Measurements from ENCODE around the gene TWF2.
A peak's percentile ranks its signal among the peaks of the same experiment; 100 is the strongest.

DNA sequence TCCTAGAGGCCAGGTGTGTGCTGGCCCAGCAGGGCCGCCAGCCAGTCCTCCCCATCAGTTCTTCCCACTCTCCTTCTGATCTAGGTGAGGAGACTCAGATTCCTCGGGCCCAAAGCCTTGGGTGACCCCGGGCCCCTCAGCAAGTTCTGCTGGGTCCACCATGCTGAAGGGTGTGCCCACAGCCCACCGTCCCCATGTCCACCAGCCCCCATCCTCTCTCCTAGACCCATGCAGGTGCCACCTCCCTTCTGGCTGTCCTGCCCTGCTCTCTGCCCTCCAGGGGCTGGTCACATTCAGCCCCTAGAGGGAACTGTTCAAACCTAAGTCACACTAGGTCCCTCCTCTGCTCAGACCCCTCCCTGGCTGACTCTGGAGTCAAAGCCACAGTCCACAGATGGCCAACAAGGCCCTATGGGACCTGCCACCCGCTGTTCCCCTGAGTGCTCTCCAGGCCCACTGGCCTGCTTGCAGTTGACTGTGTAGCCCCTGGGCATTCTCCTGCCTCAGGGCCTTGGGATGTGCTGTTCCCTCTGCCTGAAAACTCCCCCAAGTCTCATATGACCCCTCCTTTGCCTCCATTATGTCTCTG, 12.6 kb downstream of the TWF2 start:
- TF ChIP-seq EZH2 (IDR thresholded peaks at IDR 0.05; ENCODE audit: borderline replicate concordance, low read length): no peak
- TF ChIP-seq, protein P1, sequence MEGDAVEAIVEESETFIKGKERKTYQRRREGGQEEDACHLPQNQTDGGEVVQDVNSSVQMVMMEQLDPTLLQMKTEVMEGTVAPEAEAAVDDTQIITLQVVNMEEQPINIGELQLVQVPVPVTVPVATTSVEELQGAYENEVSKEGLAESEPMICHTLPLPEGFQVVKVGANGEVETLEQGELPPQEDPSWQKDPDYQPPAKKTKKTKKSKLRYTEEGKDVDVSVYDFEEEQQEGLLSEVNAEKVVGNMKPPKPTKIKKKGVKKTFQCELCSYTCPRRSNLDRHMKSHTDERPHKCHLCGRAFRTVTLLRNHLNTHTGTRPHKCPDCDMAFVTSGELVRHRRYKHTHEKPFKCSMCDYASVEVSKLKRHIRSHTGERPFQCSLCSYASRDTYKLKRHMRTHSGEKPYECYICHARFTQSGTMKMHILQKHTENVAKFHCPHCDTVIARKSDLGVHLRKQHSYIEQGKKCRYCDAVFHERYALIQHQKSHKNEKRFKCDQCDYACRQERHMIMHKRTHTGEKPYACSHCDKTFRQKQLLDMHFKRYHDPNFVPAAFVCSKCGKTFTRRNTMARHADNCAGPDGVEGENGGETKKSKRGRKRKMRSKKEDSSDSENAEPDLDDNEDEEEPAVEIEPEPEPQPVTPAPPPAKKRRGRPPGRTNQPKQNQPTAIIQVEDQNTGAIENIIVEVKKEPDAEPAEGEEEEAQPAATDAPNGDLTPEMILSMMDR (IDR thresholded peaks at IDR 0.05; ENCODE audit: low read length): peak; percentile 29; the same call in 1 of the 2 replicates

Measured in OCI-LY1 (cell line).